CD4-positive, alpha-beta T cell treated with Interleukin-2 at 100 ng/mL for 4 hours (primary cell): ENCODE data around the gene RNF4.
"Not testable (repeated sequence)": the region's sequence is repeated elsewhere in the genome, so short reads cannot be mapped to it uniquely, and the experiment has no call there.

Source experiments
- DNase-seq: peaks from one replicate; pipeline ENCODE4 v3.0.0-alpha.2; 2020; ENCODE audit warnings: low spot score

The RNF4 gene

DNA sequence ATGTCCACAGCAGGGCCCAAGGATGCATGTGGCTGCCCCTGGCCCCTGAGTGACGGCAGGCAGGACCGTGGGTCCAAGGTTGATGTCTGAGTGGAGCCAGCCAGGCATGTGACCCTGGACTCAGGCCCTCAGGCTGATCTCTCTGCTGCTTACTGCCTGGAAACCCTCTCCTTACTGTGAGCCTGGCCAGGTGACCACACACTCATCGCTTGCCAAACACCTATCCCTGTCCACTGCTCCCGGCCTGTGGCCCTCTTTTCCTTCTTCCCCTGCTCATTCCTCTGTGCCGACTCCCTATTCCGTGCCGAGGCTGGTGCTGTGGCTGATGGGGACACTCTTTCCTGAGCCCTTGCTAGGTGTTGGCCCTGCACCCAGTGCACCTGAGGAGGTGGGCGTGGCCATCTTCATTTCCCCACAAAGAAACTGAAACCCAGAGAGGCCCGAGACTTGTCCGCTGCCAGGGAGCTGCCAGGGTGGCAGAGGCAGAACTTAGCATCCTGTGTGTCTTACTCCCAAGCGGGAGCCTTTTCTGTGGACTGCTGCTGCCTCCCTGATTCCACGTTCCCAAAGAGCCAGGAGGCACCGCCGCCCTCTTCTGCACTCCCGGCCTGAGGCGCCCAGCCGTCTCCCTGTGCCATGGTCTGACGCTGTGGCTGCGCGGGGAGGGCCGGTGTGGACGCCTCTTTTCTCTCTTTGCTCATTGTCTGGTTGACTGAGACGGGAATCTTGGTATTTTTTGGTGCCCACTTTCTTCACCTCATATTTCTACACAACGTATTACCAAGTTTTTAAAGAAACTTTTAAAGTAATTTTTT, 11.2 kb upstream of the RNF4 start:
- no peak for DNase-seq

GRCh38 chr4:2458546-2459491, 10.1 kb upstream of the RNF4 start:
- DNase-seq, result no peak

DNA sequence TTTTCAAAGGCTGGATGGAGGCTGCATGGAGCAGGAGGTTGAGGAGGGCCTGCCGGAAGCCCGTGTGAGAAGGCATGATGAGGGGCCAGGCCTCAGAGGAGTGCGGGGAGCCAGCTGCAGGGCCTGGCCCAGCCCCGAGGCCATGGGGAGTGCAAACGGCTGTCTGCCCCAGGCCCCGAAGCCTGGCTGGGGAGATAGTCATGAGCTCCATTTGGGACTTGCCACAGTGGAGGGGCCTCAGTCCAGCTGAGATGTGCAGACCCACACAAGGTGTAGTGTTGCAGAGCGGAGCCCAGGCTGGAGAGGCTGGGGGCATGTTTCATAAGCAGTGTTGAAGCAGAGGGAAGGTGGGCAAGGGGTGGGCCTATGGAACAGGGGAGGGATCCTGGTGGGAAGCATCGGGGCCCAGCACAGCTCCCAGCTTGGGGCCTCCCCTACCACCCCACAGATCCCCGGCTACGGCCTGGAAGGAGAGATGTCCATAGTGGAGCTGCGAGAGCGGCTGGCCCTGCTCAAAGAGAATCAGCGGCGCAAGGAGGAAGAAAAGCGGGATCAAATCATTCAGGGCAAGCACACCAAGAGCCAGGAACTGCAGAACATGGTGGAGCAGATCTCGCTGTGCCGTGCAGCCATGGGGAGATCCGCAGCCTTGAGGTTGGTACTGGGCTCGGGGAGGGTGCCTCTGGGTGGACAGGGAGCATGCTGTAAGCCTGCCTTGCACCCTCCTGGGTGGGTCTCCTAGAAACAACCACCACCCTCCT, 9.1 kb upstream of the RNF4 start:
- DNase-seq, result no peak

- DNase-seq, result no peak
Measured at GRCh38 chr4:2461246-2461960, 7.5 kb upstream of the RNF4 start.

GRCh38 chr4:2462218-2462991, 6.5 kb upstream of the RNF4 start:
- DNase-seq, result peak; percentile 61

DNA sequence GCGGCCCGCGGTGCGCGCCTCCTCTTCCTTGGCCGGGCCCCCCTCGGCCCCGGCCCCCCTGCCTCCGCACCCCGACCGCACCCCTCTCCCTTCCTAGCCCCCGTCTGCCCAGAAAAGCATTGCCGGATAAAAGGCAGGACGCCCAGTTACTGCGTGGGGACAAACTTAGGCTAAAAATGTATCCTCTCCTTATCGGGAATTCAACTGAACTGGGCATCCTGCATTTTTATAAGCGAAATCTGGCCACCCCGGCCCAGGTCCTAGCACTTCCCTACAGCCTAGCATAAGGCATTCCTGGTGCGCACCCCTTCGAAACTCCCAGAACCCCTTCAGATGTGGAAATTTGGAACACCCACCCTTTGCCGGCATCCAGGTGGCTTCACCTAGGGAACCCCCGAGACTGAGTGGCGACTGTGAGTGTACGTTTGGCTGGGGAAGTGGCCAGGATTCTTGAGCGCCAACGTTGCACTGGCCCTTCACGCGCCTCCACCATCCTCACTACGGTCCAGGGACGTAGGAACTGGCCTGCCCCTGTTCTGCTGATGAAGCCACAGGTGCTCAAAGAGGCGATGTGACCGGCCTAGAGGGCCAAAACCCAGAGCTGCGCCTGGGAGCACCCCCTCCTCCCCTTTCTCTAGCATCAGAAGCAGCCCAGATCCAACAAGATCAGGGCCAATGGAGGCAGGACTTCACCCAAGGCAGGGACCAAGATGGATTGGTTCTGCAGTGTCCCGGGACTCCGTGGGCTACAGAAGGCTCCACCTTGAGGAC, 5.7 kb upstream of the RNF4 start:
- no peak for DNase-seq

DNA sequence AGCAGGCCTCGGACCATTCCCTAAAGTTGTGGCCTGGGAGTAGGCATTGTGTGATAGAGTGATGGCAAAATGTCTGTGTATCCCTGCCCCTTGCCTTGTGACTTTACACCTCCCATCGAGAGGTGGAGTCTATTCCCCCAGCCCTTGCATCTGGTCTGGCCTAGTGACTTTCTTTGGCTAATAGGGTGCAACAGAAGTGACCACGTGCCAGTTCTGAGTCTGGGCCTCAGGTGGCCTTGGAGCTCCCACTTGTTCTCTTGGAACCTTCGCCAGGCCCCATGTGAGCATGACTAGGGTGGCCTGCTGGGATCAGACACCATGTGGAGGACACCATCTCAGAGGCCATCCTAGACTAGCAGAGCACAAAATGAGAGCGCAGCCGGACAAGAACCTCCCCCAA, 3.9 kb upstream of the RNF4 start:
- DNase-seq, result no peak

- not testable (repeated sequence) for DNase-seq
Measured at GRCh38 chr4:2465544-2465943, 3.4 kb upstream of the RNF4 start.

- peak; percentile 66 for DNase-seq
Measured at GRCh38 chr4:2469192-2469984, 482 bp downstream of the RNF4 start.

GRCh38 chr4:2470791-2471190, 1.9 kb downstream of the RNF4 start:
- no peak for DNase-seq

GRCh38 chr4:2472187-2472586, 3.3 kb downstream of the RNF4 start:
- DNase-seq, result no peak

DNA sequence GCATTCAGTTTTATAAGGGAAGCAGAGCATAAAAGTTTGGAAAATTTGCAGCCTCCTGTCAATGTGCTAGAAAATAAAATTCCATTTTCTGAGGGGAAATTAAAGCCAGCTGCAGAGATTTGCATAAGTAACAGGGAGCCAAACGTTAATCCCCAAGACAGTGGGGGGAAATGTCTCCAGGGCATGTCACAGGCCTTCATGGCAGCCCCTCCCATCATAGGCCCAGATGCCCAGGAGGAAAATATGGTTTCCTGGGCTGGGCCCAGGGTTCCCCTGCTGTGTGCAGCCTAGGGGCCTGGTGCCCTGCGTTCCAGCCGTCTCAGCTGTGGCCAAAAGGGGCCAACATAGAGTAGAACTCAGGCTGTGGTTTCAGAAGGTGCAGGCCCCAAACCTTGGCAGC, 9.3 kb downstream of the RNF4 start:
- DNase-seq, result no peak

- no peak for DNase-seq
Measured at GRCh38 chr4:2480649-2481048, 11.7 kb downstream of the RNF4 start.

DNA sequence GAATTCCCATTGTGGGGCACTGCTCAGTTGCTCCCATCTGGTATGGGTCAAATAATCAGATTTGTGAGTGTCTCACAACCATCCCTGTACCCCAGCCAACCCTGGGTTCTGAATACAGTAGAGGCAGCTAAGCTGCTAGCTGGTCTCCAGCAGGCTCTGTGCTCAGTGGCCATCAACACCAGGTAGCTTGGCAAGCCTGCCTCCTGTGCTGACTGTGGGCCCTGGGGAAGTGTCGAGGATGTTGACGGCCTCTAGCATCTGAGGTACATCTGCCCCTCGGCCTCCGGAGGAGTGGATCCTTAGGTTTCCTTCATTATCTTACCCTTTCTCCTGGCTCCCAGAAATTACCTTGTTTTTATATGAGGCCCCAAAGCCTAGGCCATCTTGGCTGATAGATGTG, 13.3 kb downstream of the RNF4 start:
- DNase-seq, result no peak

- no peak for DNase-seq
Measured at GRCh38 chr4:2482693-2483092, 13.8 kb downstream of the RNF4 start.

DNA sequence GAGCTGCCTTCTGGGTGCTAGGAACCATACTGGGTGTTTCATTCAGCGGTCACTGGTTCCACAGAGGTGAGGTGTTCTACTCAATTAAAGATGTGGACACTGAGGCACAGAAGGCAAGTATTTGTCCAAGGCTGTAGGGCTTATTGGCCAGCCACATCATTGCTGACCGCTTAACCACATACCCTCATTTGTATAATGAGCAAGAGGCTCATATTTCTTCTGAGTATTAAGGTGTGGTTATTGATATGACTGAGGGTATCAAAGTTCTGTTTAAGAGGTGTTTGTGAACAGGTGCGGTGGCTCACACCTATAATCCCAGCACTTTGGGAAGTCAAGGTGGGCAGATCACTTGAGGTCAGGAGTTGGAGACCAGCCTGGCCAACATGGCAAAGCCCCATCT, 14.3 kb downstream of the RNF4 start:
- DNase-seq, result no peak

- DNase-seq, result no peak
Measured at GRCh38 chr4:2484185-2484584, 15.3 kb downstream of the RNF4 start.

GRCh38 chr4:2484993-2485392, 16.1 kb downstream of the RNF4 start:
- DNase-seq, result peak; percentile 68

DNA sequence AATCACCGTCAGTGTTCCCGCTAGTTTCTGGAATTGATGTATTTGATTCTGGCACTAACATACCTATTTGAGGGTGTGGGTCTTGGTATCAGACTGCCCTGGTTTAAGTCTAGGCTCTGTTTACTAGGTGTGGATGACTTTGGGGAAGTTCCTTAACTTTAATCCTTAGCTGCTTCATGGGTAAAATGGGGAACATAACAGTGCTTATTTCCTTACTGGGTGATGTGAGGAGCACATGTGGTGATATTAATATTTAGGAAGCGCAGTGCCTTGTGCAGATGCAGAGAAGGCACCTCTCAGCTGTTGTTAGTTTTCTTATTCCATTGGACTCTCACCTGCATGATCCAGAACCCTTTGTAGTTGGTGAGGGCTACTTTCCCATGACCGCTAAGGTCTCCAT, 17.1 kb downstream of the RNF4 start:
- DNase-seq, result no peak
